H9 (cell line): ENCODE results near the gene HGS. TPM values are rescaled to one million over a fixed set of nuclear protein-coding genes. Genes with fewer than 3 reads are reported as not detected.
A peak's percentile ranks its signal among the peaks of the same experiment; 100 is the strongest.

Source experiments
- DNase-seq: peaks from one replicate; pipeline ENCODE4 v3.0.0-alpha.2; 2017
- H2AFZ ChIP-seq: one replicate; pipeline ENCODE4 v1.6.1; 2013; ENCODE audit warnings: mild to moderate bottlenecking, low read length, control low read depth, moderate library complexity
- H2AK5ac ChIP-seq: 2 replicates; pipeline ENCODE4 v1.6.1; 2013; ENCODE audit warnings: low read length, control low read depth, mixed read lengths; ENCODE audit not compliant: insufficient read length
- H2BK120ac ChIP-seq: one replicate; pipeline ENCODE4 v1.6.1; 2013; ENCODE audit warnings: low read depth, mild to moderate bottlenecking, low read length, control low read depth, inconsistent platforms; ENCODE audit not compliant: poor library complexity, severe bottlenecking
- H2BK12ac ChIP-seq: 2 replicates; pipeline ENCODE4 v1.6.1; 2013; ENCODE audit warnings: low read length, control low read depth, mixed read lengths, low read depth; ENCODE audit not compliant: insufficient read length
- H2BK15ac ChIP-seq: 2 replicates; pipeline ENCODE4 v1.6.1; 2013; ENCODE audit warnings: low read depth, low read length, control low read depth
- H2BK20ac ChIP-seq: one replicate; pipeline ENCODE4 v1.6.1; 2013; ENCODE audit warnings: low read depth, mild to moderate bottlenecking, low read length, control low read depth, inconsistent platforms; ENCODE audit not compliant: poor library complexity, severe bottlenecking
- H2BK5ac ChIP-seq: 2 replicates; pipeline ENCODE4 v1.6.1; 2013; ENCODE audit warnings: low read length, control low read depth, mixed read lengths; ENCODE audit not compliant: insufficient read length
- H3K14ac ChIP-seq: 2 replicates; pipeline ENCODE4 v1.6.1; 2013; ENCODE audit warnings: low read length, control low read depth; ENCODE audit not compliant: insufficient read depth
- H3K18ac ChIP-seq: 2 replicates; pipeline ENCODE4 v1.6.1; 2013; ENCODE audit warnings: low read depth, mild to moderate bottlenecking, mixed read lengths, low read length, control low read depth; ENCODE audit not compliant: insufficient read length
- H3K23ac ChIP-seq: 2 replicates; pipeline ENCODE4 v1.6.1; 2013; ENCODE audit warnings: low read length, control low read depth, mixed read lengths, low read depth; ENCODE audit not compliant: insufficient read length
- H3K23me2 ChIP-seq: 2 replicates; pipeline ENCODE4 v1.6.1; 2013; ENCODE audit warnings: low read depth, mild to moderate bottlenecking, mixed read lengths, low read length, control low read depth; ENCODE audit not compliant: insufficient read length, poor library complexity, severe bottlenecking
- H3K27ac ChIP-seq: 2 replicates; pipeline ENCODE4 v1.5.1; 2013; ENCODE audit warnings: low read length, control low read depth, mixed read lengths, low read depth; ENCODE audit not compliant: insufficient read length
- H3K27me3 ChIP-seq: 2 replicates; pipeline ENCODE4 v1.6.1; 2013; ENCODE audit warnings: low read length, control low read depth, inconsistent platforms; ENCODE audit not compliant: insufficient read depth
- H3K4ac ChIP-seq: 2 replicates; pipeline ENCODE4 v1.6.1; 2013; ENCODE audit warnings: low read depth, mild to moderate bottlenecking, control low read depth, inconsistent platforms, low read length, moderate library complexity
- H3K4me1 ChIP-seq: 2 replicates; pipeline ENCODE4 v1.6.1; 2013; ENCODE audit warnings: low read length, control low read depth, inconsistent platforms; ENCODE audit not compliant: insufficient read depth
- H3K4me2 ChIP-seq: 2 replicates; pipeline ENCODE4 v1.6.1; 2013; ENCODE audit warnings: low read length, control low read depth, mixed read lengths; ENCODE audit not compliant: insufficient read length, insufficient read depth
- H3K56ac ChIP-seq: 2 replicates; pipeline ENCODE4 v1.6.1; 2013; ENCODE audit warnings: low read depth, mild to moderate bottlenecking, mixed read lengths, low read length, control low read depth; ENCODE audit not compliant: insufficient read length
- H3K79me1 ChIP-seq: 2 replicates; pipeline ENCODE4 v1.6.1; 2013; ENCODE audit warnings: low read depth, mild to moderate bottlenecking, moderate library complexity, low read length, control low read depth, inconsistent platforms; ENCODE audit not compliant: insufficient read depth, poor library complexity, severe bottlenecking
- H3K79me2 ChIP-seq: 2 replicates; pipeline ENCODE4 v1.6.1; 2013; ENCODE audit warnings: low read length, control low read depth, inconsistent platforms; ENCODE audit not compliant: insufficient read depth
- H3K9ac ChIP-seq: 2 replicates; pipeline ENCODE4 v1.6.1; 2013; ENCODE audit warnings: low read length, control low read depth, mixed read lengths; ENCODE audit not compliant: insufficient read length; ENCODE audit errors: extremely low read depth
- H3K9me3 ChIP-seq: one replicate; pipeline ENCODE4 v1.6.1; 2013; ENCODE audit warnings: low read depth, low read length, inconsistent platforms; ENCODE audit not compliant: control insufficient read depth
- H3T11ph ChIP-seq: one replicate; pipeline ENCODE4 v1.6.1; 2013; ENCODE audit warnings: mild to moderate bottlenecking, low read length, control low read depth, inconsistent platforms
- H4K20me1 ChIP-seq: one replicate; pipeline ENCODE4 v1.6.1; 2013; ENCODE audit not compliant: control insufficient read depth, insufficient read length, insufficient read depth
- H4K5ac ChIP-seq: 2 replicates; pipeline ENCODE4 v1.6.1; 2013; ENCODE audit warnings: low read depth, mild to moderate bottlenecking, mixed read lengths, low read length, control low read depth; ENCODE audit not compliant: insufficient read length
- H4K8ac ChIP-seq: replicated peaks from 2 replicates; pipeline ENCODE4 v1.6.1; 2013; ENCODE audit warnings: low read length, control low read depth, mixed read lengths, low read depth; ENCODE audit not compliant: insufficient read length
- H4K91ac ChIP-seq: 2 replicates; pipeline ENCODE4 v1.6.1; 2013; ENCODE audit warnings: low read depth, mild to moderate bottlenecking, moderate library complexity, mixed read lengths, low read length, control low read depth; ENCODE audit not compliant: insufficient read length
- H3K27ac Mint-ChIP-seq, 3 experiments: 2 replicates in 2 of 3; 3 replicates in 1 of 3; pipeline ENCODE4 v1.8.0; 2020 to 2021; ENCODE audit warnings: mixed read lengths in 3 of 3, mild to moderate bottlenecking in 1 of 3, moderate library complexity in 1 of 3
- H3K27me3 Mint-ChIP-seq: 2 replicates; pipeline ENCODE4 v1.8.0; 2021; ENCODE audit warnings: low read depth, mild to moderate bottlenecking, moderate library complexity, mixed read lengths
- H3K36me3 Mint-ChIP-seq, 3 experiments: 2 replicates in 2 of 3; 3 replicates in 1 of 3; pipeline ENCODE4 v1.8.0; 2020 to 2021; ENCODE audit warnings: low read depth in 3 of 3, mixed read lengths in 3 of 3; ENCODE audit not compliant: insufficient read depth in 1 of 3
- H3K4me1 Mint-ChIP-seq, 2 experiments: 2 replicates each; pipeline ENCODE4 v1.8.0; 2020; ENCODE audit warnings: mixed read lengths in 2 of 2
- H3K4me3 Mint-ChIP-seq, 2 experiments: 2 replicates in 1 of 2; 3 replicates in 1 of 2; pipeline ENCODE4 v1.8.0; 2020 to 2021; ENCODE audit warnings: mild to moderate bottlenecking in 2 of 2, mixed read lengths in 2 of 2, moderate library complexity in 1 of 2
- H3K9me3 Mint-ChIP-seq, 2 experiments: 2 replicates in 1 of 2; 3 replicates in 1 of 2; pipeline ENCODE4 v1.8.0; 2020; ENCODE audit warnings: mild to moderate bottlenecking in 2 of 2, mixed read lengths in 2 of 2, moderate library complexity in 1 of 2
- WGBS: extraction: QIAGEN DNeasy Blood & Tissue Kit; methylation state at CpG from one replicate; pipeline ENCODE4 v1.1.7; 2013; ENCODE audit warnings: missing lambda C conversion rate, low lambda C conversion rate, mixed read lengths; ENCODE audit not compliant: insufficient read length; ENCODE audit errors: extremely low coverage; 5-methylcytosine and 5-hydroxymethylcytosine counted together
- total RNA-seq: library from RNA; stranded (reverse); gene quantifications from 2 replicates; pipeline ENCODE4 v1.2.1, GENCODE V29; 2021
- TF ChIP-seq, protein P1 (sequence below): fragments of 200-600 bp; sonication (generic); conservative IDR thresholded peaks from 3 replicates; pipeline ENCODE4 v1.8.0; 2021; ENCODE audit warnings: antibody characterized with exemption, mild to moderate bottlenecking

Gene HGS
- total RNA-seq, 1 experiment from 2014 or later: 106 TPM

DNA sequence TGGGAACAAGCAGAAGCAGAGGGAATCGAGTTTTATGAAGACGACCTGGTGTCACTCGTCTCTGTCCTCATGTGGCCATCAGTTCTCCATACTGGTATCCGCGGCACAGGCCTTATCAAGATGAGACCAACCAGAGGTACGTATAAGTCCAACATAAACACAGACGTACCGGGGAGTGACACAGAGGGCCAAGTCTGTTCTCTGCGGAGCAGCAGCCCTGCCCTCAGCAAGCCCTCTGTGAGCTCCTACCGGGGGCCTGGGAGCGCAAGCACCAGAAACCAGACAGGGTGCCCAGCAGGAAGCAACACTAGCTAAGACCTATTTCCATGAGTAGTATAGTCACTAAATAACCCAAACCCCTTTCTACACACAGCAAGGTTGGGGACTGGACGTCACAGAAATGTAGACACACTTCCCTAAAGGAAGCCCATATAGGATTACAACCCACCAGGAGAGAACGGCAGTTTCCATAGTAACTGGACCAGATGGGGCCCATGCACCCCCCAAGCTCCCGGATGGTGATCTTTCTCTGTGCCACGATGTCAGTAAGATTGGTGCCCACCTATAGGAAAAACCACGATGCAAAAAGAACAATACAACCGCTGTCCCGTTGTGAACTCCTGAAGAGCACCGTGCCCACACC lies 1.1 kb upstream of the HGS start:
- Histone ChIP-seq H3K4me1 (no peaks in the 10 kb centered on the region), H2AK5ac (no peak overlapping the region), H2BK15ac (no peak overlapping the region), H2BK12ac (no peak overlapping the region), H4K8ac (no peak overlapping the region), H3K23me2 (peaks cover 10% of the 10 kb centered on the region), H2BK20ac (no peak overlapping the region), H4K20me1 (no peaks in the 10 kb centered on the region), H3K4me2 (peak overlapping the region; percentile 91), H2BK120ac (no peak overlapping the region), H3T11ph (no peak overlapping the region), H3K9me3 (no peaks in the 10 kb centered on the region), H3K79me2 (peaks cover 9% of the 10 kb centered on the region; the same call in 1 of the 2 replicates), H3K27ac (no peak overlapping the region), H3K14ac (no peak overlapping the region), H2AFZ (no peak overlapping the region), H3K56ac (no peak overlapping the region), H3K9ac (peak overlapping the region; percentile 71), H3K18ac (no peak overlapping the region), H4K5ac (no peak overlapping the region), H3K23ac (no peak overlapping the region), H3K79me1 (peaks cover 8% of the 10 kb centered on the region), H3K4ac (no peak overlapping the region), H3K27me3 (no peaks in the 10 kb centered on the region), H4K91ac (no peak overlapping the region), H2BK5ac (no peak overlapping the region)
- no peak for DNase-seq
- no CpG with 5 or more reads among the region's 19 CpGs for WGBS
- Mint-ChIP-seq H3K4me3 (peak overlapping the region; percentile 86 to 89), H3K27ac (peak overlapping the region in 2 of 3 experiments; percentile 62 to 74; a peak in 4 of 7 replicates), H3K36me3 (peaks cover 13 to 37% (median 29%) of the 10 kb centered on the region in 3 experiments), H3K9me3 (no peaks in the 10 kb centered on the region), H3K4me1 (peaks cover 14 to 20% of the 10 kb centered on the region in 2 experiments), H3K27me3 (no peaks in the 10 kb centered on the region)
- TF ChIP-seq, protein P1, sequence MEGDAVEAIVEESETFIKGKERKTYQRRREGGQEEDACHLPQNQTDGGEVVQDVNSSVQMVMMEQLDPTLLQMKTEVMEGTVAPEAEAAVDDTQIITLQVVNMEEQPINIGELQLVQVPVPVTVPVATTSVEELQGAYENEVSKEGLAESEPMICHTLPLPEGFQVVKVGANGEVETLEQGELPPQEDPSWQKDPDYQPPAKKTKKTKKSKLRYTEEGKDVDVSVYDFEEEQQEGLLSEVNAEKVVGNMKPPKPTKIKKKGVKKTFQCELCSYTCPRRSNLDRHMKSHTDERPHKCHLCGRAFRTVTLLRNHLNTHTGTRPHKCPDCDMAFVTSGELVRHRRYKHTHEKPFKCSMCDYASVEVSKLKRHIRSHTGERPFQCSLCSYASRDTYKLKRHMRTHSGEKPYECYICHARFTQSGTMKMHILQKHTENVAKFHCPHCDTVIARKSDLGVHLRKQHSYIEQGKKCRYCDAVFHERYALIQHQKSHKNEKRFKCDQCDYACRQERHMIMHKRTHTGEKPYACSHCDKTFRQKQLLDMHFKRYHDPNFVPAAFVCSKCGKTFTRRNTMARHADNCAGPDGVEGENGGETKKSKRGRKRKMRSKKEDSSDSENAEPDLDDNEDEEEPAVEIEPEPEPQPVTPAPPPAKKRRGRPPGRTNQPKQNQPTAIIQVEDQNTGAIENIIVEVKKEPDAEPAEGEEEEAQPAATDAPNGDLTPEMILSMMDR: no peak
